Loucy (cell line): ENCODE results near the gene EXOC3L2.

Experiments
- EZH2phosphoT487 ChIP-seq: fragments of 200-600 bp; IDR thresholded peaks from 2 replicates; pipeline ENCODE4 v1.6.1; 2018; ENCODE audit warnings: antibody characterized with exemption, mild to moderate bottlenecking, moderate library complexity, borderline replicate concordance
- TF ChIP-seq, protein P1 (sequence below): fragments of 200-600 bp; sonication (generic); conservative IDR thresholded peaks from 2 replicates; pipeline ENCODE4 v1.5.1; 2014; ENCODE audit warnings: mild to moderate bottlenecking, antibody characterized with exemption, low read length

GRCh38 chr19:45243144-45243732 lies 2.0 kb downstream of the EXOC3L2 start:
- TF ChIP-seq, protein P1, sequence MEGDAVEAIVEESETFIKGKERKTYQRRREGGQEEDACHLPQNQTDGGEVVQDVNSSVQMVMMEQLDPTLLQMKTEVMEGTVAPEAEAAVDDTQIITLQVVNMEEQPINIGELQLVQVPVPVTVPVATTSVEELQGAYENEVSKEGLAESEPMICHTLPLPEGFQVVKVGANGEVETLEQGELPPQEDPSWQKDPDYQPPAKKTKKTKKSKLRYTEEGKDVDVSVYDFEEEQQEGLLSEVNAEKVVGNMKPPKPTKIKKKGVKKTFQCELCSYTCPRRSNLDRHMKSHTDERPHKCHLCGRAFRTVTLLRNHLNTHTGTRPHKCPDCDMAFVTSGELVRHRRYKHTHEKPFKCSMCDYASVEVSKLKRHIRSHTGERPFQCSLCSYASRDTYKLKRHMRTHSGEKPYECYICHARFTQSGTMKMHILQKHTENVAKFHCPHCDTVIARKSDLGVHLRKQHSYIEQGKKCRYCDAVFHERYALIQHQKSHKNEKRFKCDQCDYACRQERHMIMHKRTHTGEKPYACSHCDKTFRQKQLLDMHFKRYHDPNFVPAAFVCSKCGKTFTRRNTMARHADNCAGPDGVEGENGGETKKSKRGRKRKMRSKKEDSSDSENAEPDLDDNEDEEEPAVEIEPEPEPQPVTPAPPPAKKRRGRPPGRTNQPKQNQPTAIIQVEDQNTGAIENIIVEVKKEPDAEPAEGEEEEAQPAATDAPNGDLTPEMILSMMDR: no peak
- TF ChIP-seq EZH2phosphoT487: no peak
